Stimulated activated CD8-positive, alpha-beta memory T cell treated with anti-CD3 and anti-CD28 coated beads, Interleukin-12 subunit alpha, Interleukin-12 subunit beta, amount 100 ng/mL, for 24 hours (primary cell): ENCODE data around the gene COPB2.

Source experiments
- DNase-seq: peaks from one replicate; pipeline ENCODE4 v3.0.0-alpha.2; 2020; ENCODE audit errors: extremely low read depth

COPB2 gene

DNA sequence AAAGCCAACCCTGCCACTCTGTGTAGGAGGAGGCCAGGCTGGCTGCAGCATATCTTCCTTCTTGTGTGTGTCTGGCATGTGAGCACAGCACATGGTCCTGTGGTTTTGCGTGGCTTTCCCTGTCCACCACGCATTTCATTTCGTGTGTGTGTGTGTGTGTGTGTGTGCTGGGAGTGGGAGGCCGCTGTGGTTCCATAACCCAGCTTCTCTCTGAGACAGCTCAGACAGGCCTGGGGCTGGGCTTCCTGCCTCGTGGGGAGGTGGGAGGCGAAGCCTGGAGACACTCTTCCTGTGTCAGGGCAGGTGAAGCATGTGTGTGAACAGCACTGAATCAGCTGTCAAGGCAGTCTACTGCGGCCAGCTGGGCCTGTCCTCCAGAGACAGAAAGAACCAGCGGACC, 61.6 kb downstream of the COPB2 start:
- no peak for DNase-seq

- no peak for DNase-seq
Measured at GRCh38 chr3:139327231-139327630, 62.2 kb downstream of the COPB2 start.

DNA sequence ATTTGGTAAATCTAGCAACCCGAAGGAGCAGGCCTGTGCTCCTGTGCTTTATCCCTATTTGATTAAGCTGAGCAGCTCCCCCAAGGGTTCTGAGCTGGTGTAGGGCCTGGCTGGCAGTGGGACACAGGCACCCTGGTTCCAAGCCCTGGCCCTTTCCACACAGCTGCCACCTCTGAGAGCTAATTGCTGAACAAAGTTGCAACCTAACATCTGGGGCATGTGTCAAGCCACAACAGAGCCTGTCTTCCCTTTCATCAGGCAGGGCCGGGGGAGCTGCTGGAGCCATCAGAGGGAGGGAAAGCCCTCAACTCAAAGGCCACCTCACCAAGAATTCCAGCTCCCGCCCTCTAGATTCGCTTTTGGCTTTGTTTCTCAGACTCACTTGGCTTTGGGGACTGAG, 62.7 kb downstream of the COPB2 start:
- no peak for DNase-seq

GRCh38 chr3:139326131-139326530, 63.3 kb downstream of the COPB2 start:
- no peak for DNase-seq

- no peak for DNase-seq
Measured at GRCh38 chr3:139325551-139325950, 63.9 kb downstream of the COPB2 start.

DNA sequence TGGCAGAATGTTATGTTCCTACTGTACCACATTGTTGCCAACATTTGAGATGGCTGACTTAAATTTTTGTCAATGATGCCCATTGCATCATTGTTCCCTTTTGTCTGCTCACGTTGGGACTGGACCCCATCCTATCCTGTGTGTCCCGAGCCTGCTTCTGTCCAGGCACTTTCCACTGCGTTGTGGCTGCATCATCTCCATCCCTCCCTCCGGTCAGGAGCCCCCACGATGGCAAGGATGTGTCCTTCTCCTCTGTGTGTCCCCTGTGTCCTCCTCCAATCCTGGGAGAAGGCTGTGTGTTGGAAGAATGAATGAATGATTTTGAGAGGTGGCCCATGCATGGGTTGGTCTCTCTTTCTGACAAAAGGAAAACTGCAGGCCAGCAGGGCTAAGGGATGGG, 65.0 kb downstream of the COPB2 start:
- DNase-seq: no peak

DNA sequence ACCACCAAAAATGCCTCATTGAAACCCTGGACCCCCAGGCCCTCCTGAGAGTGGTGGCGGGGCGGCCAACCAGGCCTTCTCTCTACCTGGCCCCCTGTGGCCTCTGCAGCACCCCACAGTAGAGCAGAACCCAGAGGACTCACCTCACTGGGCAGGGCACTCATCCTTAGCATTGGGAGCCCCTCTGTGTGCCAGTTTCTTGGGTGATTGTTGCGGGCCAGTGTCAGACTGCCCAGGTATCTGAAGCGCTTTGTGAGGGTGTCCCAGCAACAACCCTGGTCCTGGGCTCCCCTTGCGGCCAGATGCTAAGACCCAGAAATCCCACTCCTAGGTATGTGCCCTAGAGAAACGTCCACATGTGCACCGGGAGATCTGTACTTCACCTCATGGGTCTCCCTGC, 66.3 kb downstream of the COPB2 start:
- DNase-seq: no peak

GRCh38 chr3:139322346-139322745, 67.1 kb downstream of the COPB2 start:
- DNase-seq: no peak

GRCh38 chr3:139320551-139321309, 68.7 kb downstream of the COPB2 start:
- DNase-seq: no peak

DNA sequence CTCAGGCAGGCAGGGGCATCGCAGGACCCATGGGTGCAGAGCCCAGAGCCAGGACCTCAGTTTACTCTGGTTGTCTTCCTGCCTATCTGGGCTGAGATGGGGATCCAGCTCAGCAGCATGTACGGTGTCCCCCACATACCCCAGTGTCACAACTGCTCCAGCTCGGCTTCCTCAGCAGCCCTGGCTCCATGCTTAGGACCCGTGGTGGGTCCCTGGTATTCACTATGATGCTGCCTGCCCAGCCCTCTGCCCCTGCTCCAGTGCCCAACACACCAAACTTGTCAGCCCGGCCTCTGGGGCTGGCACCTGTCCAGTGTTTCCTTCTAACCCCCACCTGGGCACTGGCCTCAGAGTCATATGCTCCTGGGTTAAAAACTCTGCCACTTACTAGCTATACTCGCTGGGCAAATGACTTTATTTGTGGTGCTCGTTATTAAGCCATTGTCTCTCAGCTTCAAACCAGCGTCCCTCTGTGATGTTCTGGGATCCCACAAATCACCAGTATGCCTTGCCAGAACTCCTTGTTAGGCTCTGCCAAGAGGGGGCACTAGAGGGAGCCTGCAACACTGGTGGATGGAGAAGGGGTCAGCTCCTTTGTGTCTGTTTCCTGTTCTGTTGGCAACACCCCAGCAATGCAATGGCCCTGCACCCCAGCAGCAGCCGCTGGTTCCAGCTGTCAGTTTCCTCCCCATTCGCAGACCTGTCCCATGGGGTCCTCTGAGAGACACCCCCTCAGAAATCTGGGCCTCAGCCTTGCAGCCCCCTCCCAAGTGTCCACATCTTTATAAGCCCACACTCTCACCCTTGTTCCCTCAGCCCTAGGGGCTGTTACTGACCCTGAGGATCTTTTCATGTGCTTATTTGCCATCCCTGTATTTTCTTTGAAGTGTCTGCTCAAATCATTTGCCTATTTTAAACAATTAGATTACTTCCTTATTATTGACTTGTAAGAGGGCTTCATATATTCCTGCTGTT, 69.7 kb downstream of the COPB2 start:
- DNase-seq: no peak

DNA sequence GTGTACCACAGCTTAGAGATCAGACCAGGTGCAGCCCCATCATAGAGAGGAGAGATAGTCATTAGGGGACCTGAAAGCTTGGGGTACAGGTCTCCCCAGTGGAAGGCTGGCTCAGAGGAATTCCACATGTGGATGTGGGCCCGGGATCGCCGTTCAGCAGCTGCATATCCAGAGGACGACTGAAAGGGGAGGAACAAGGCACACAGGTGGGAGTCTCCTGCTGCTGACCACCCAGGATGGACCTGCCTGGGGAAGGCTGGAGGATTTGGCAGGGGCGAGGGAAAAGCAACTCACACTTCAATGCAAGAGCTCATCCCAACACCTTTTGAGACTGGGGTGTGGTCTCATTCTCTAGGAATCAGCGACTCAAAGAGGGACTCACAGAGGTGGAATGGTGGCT, 70.6 kb downstream of the COPB2 start:
- no peak for DNase-seq

DNA sequence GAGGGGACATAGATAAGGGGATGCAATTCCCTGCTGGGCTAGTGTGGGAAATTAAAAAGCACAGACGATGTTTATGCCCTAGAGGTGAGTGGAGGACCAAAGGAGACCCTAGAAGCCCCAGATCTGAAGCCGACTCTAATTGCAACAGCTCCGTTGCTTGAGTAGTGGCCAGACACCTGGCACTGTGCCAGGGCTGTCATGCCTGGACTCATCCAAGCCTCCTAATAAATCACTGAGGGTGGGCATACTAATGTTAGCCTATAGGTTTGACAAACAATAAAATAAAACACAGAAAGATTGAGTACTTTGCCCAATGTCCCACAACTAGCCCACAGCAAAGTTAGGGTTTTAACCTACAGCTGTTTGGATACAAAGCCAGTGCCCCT, 71.0 kb downstream of the COPB2 start:
- DNase-seq: no peak

DNA sequence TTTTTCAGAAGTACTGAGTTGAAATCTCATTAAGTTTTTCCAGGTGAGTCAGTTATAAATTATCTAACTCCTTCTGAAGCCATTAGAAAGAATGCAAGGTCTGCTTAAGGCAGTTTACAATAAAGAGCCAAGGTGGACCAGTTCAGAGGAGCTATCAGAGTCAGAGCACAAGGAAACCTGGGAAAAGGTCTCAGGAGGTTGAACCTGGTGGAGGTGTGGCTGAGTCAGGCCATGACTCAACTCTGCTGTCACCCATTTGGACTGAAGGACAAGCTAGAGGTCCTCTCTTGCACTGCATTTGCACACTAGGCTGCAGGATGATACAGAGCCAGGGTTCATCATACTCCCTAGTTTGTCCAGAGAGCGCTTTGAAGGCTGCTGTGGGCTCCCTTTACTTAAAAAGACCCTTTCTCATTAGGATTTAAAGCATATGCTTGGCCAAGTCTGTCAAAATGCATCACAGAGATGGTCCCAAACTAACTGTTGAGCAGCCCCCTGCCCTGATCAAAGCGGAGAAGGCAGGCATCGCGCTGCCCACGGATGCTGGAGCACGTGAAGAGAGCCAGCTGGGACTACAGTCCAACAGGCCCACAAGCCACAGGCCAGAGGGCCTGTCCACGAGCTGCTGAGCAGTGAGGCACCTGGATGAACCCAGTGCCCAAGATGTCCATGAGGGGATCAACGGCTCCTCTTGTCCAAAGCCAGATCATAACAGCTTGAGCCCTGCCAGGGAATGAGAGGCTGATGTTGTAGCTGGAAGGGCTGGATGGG, 71.6 kb downstream of the COPB2 start:
- no peak for DNase-seq

GRCh38 chr3:139317215-139317614, 72.2 kb downstream of the COPB2 start:
- DNase-seq: no peak

DNA sequence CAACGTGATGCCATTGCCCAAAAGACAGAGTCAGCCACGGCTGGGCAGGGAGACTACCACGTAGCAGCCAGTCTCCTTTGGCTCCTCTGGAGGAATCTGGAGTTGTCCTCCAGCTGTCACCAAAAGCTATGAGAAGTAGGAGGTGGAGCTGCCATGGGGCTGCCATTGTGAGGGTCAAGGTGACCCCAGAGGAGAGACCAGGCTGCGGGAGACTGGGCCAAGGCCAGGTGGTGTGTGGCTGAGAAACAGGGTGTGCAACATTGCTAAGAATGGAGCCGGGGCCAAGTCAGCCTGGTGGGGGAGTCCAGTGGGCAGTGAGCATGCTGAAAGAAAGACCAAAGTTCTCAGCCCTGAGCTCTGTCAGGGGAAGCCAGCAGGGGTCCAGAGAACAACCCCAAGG, 75.5 kb downstream of the COPB2 start:
- DNase-seq: no peak

GRCh38 chr3:139312959-139313358, 76.5 kb downstream of the COPB2 start:
- no peak for DNase-seq

- no peak for DNase-seq
Measured at GRCh38 chr3:139312416-139312815, 77.0 kb downstream of the COPB2 start.

DNA sequence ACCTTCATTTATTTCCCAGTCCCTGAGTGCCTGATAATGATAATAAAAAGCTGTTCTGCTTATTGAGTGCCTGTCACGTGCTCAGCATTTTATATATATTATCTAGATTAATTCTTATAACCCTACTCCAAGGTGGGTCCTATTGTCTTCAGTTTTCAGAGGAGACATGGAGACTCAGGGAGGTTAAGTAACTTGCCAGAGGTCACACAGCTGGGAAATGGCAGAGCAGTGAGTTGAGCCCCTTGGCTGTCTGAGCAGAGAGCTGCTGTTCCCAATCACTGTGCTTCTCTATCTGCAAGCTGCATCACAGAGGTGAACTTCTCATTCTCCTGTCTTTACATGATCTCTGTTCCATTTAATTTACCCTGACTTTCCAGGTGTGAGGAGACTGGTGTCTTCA, 77.9 kb downstream of the COPB2 start:
- DNase-seq: no peak

GRCh38 chr3:139310474-139310933, 78.9 kb downstream of the COPB2 start:
- DNase-seq: no peak

GRCh38 chr3:139309880-139310279, 79.6 kb downstream of the COPB2 start:
- DNase-seq: no peak

DNA sequence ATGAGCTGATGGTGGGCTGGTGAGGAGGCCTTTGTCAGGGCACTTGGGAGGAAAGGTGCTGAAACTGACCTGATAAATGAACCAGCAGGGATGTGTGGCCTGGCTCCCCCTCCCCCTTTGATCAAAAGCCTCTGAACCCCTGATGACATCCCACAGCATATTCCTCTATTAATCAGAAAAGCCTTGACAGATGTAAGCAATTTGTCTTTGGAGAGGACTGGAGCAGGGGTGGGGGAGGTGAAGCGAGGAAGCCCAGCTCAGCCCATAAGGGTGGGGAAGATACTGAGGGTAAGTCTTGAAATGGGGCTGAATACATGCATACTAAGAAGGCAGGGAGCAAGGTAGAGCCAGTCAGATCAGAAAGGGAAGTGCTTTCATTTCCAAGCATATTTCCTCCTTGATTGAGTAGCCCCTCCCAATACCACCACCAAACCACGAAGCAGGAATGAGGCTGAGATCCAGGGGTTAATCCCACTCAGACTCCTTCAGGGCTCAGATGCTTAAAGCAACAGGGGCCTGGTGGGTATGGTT, 80.3 kb downstream of the COPB2 start:
- DNase-seq: no peak

- no peak for DNase-seq
Measured at GRCh38 chr3:139308560-139308959, 80.9 kb downstream of the COPB2 start.
